K562 (cell line): Measurements from ENCODE around the gene KYAT1. TPM values are rescaled to one million over a fixed set of nuclear protein-coding genes. Genes with fewer than 3 reads are reported as not detected.

Experiments
- BRD4 ChIP-seq: fragments of 200-600 bp; sonication (generic); IDR thresholded peaks from 2 replicates; pipeline ENCODE4 v1.6.1; 2017; ENCODE audit warnings: inconsistent platforms
- CBX1 ChIP-seq: sonication (generic); IDR thresholded peaks from 2 replicates; pipeline ENCODE4 v1.6.1; 2016; ENCODE audit warnings: antibody characterized with exemption, low read depth, mild to moderate bottlenecking
- HDGF ChIP-seq: fragments of 450-650 bp; IDR thresholded peaks from 2 replicates; pipeline ENCODE4 v1.6.1; 2016
- PBX2 ChIP-seq, 2 experiments: IDR thresholded peaks in 1 of 2; conservative IDR thresholded peaks in 1 of 2; 2 replicates each; pipeline ENCODE4 v1.6.1; 2016; ENCODE audit warnings: low read depth in 2 of 2, mild to moderate bottlenecking in 1 of 2, missing compliant biosample characterization in 1 of 2, missing genetic modification characterization in 1 of 2, moderate library complexity in 1 of 2
- PTTG1 ChIP-seq: fragments of 450-650 bp; IDR thresholded peaks from 2 replicates; pipeline ENCODE4 v1.6.1; 2016; ENCODE audit warnings: low read depth, mild to moderate bottlenecking, missing genetic modification characterization, missing compliant biosample characterization
- SUPT5H ChIP-seq: fragments of 450-650 bp; IDR thresholded peaks from 2 replicates; pipeline ENCODE4 v1.6.1; 2016
- U2AF1 ChIP-seq: fragments of 200-400 bp; formaldehyde crosslinking; optimal IDR thresholded peaks from 2 replicates; pipeline ENCODE3; 2017; ENCODE audit warnings: mild to moderate bottlenecking, low read depth, low read length, moderate library complexity
- ZNF316 ChIP-seq: fragments of 450-650 bp; IDR thresholded peaks from 2 replicates; pipeline ENCODE4 v1.6.1; 2016
- polyA plus RNA-seq, 8 experiments: library from polyadenylated mRNA; depleted of rRNA in 4 of 8; stranded (reverse) in 5 of 8; unstranded in 3 of 8; fragments of >200 nt; fragmentation: Nextera tagmentation in 2 of 8; fragmentation: Illumina TruSeq in 1 of 8; extraction: Ambion mirVana in 2 of 8; extraction: Trizol in 1 of 8; gene quantifications; 2 replicates each; pipeline versions ENCODE4 v1.2.1 to v1.2.3, GENCODE V29; 2011 to 2014; ENCODE audit warnings: inconsistent platforms in 1 of 8, missing spikeins in 1 of 8
- total RNA-seq, 7 experiments: library from RNA; depleted of rRNA in 6 of 7; stranded (reverse); fragments of >200 nt in 6 of 7; fragmentation: Illumina TruSeq in 2 of 7; extraction: Trizol in 2 of 7; gene quantifications; 2 replicates each; pipeline versions ENCODE4 v1.2.1 to v1.2.3, GENCODE V29; 2011 to 2021; ENCODE audit warnings: low replicate concordance in 1 of 7
- TF ChIP-seq, protein P1 (sequence below), 2 experiments: fragments of 450-650 bp in 1 of 2; IDR thresholded peaks; 2 replicates each; pipeline ENCODE4 v1.6.1; 2011 to 2017; ENCODE audit warnings: low read depth in 2 of 2, antibody characterized with exemption in 1 of 2, borderline replicate concordance in 1 of 2, low read length in 1 of 2, mild to moderate bottlenecking in 1 of 2, mixed read lengths in 1 of 2; ENCODE audit not compliant: control insufficient read depth in 1 of 2
- TF ChIP-seq, protein P2 (sequence below): sonication (generic); formaldehyde crosslinking; IDR thresholded peaks from 2 replicates; pipeline ENCODE4 v1.8.1; 2023; ENCODE audit warnings: mild to moderate bottlenecking, missing genetic modification reagents, moderate library complexity

KYAT1 gene
- total and polyA plus RNA-seq, 9 of the 15 experiments (the other 6 are each of a cell fraction or from before 2014, with no cell fraction given) = 6.4 to 16.8 (median 11.1) TPM

DNA sequence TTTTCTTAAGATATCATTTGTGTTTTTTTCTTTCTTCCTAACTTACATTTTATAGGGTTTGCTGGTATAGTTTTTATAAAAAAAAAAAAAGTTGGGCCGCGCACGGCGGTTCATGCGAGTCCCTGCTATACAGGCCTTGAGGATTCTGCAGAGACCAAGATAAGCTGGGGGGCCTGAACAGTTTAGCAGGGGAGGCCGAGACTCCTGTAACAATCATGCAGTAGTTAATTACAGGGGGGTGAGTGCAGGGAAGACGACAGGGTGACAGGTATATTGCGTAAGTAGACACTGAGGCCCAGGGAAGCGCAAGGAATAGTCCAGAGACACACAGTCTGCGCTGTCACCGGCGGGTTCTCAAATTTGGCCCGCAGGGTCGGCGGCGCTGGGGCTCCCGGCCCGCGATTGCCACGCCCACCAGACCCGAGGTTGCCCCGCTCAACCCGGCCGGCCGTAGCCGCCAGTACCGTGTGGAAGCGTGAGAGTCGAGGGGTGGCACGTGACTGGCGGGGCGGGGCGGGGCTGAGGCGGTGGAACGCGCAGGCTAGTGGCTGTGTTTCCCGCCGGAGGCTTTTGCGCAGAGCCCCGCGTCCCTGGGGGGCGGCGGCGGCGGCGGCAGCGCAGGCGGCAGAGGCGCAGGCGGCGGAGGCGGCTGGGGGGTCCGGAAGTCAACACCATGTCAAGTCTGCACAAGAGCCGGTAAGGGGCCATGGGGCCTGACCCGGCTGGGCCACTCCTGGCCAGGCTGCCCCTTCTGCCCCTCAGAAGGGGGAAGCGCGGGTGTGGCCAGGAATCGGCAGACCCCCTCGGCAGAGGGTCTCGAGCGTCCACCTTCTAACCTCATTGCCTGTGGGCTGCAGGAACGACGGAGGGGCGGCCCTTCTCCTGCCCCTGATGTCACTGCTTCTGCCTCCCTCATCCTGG is 94.8 kb downstream of the KYAT1 start, which contains the start of gene TBC1D13 (continued):
- TF ChIP-seq, protein P1, sequence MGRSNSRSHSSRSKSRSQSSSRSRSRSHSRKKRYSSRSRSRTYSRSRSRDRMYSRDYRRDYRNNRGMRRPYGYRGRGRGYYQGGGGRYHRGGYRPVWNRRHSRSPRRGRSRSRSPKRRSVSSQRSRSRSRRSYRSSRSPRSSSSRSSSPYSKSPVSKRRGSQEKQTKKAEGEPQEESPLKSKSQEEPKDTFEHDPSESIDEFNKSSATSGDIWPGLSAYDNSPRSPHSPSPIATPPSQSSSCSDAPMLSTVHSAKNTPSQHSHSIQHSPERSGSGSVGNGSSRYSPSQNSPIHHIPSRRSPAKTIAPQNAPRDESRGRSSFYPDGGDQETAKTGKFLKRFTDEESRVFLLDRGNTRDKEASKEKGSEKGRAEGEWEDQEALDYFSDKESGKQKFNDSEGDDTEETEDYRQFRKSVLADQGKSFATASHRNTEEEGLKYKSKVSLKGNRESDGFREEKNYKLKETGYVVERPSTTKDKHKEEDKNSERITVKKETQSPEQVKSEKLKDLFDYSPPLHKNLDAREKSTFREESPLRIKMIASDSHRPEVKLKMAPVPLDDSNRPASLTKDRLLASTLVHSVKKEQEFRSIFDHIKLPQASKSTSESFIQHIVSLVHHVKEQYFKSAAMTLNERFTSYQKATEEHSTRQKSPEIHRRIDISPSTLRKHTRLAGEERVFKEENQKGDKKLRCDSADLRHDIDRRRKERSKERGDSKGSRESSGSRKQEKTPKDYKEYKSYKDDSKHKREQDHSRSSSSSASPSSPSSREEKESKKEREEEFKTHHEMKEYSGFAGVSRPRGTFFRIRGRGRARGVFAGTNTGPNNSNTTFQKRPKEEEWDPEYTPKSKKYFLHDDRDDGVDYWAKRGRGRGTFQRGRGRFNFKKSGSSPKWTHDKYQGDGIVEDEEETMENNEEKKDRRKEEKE (IDR thresholded peaks at IDR 0.05; ENCODE audit: borderline replicate concordance in 1 of 2, control insufficient read depth in 1 of 2, low read depth in 2 of 2, low read length in 1 of 2) = peak in 1 of 2 experiments; percentile 85; a peak in 1 of 4 replicates
- peak; percentile 53; the same call in 1 of the 2 replicates for TF ChIP-seq BRD4
- peak; percentile 63; the same call in 1 of the 2 replicates for TF ChIP-seq SUPT5H
- TF ChIP-seq PBX2 (CRISPR knock-in tag; IDR thresholded peaks at IDR 0.05; ENCODE audit: low read depth) = no peak
- TF ChIP-seq PBX2 (tag; conservative IDR thresholded peaks at IDR 0.05; ENCODE audit: low read depth) = peak; percentile 68
- TF ChIP-seq, protein P2, sequence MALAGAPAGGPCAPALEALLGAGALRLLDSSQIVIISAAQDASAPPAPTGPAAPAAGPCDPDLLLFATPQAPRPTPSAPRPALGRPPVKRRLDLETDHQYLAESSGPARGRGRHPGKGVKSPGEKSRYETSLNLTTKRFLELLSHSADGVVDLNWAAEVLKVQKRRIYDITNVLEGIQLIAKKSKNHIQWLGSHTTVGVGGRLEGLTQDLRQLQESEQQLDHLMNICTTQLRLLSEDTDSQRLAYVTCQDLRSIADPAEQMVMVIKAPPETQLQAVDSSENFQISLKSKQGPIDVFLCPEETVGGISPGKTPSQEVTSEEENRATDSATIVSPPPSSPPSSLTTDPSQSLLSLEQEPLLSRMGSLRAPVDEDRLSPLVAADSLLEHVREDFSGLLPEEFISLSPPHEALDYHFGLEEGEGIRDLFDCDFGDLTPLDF (CRISPR knock-in tag) = peak; percentile 62; the same call in 1 of the 2 replicates
- TF ChIP-seq PTTG1 (tag) = no peak
- no peak for TF ChIP-seq U2AF1
- peak; percentile 91; the same call in 1 of the 2 replicates for TF ChIP-seq CBX1
- no peak for TF ChIP-seq HDGF
- no peak for TF ChIP-seq ZNF316
